ENCODE data around the gene MSS51. TPM values are rescaled to one million over a fixed set of nuclear protein-coding genes. Genes with fewer than 3 reads are reported as not detected.

MSS51 gene
- total RNA-seq (2014; rRNA removed; shearing (Covaris generic)): 0.61 and 0.86 TPM in 2 replicates

DNA sequence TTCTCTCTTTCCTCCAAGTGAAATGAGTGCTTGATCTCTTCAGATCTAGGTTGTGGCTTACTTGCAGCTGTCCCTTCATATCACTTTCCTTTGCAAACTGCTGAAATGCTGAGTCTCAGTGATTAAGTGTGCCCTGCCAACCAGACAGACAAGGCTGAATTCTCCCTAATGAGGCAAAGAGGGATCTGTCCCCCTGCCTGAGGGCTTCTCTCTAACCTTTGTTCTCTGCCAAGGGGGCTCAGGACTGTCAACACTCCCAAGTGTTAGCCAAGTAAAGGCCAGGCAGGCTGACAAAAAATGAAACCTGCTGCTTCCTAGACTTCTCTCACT is at the start of gene MSS51:
Gene MSS51 (minus strand): TSS at position 24 of the 330 bp plus-strand sequence. CDS start 5,277 bp downstream, outside the sequence.
- in situ Hi-C loops (cut with HindIII; ENCODE audit: low sequenced_read_pairs): no loop called here
- DNase-seq (ENCODE audit: low spot score): no peak

DNA sequence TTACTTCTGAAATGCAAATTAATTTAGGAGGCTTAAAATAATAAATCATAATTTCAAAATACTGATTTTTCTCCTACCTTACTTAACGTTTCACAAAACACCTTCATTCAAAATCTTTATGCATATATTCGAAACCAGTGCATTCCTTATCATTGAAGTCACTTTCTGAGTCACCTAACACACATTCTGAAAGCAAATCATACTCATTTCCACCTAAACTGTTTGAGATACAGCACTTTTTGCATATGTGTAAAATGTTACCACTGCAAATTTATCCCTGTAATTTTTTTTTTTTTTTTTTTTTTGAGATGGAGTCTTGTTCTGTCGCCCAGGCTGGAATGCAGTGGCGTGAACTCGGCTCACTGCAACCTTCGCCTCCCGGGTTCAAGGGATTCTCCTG is 46.8 kb upstream of the MSS51 start:
- no peak for DNase-seq (ENCODE audit: low spot score)
- in situ Hi-C loops (cut with HindIII; ENCODE audit: low sequenced_read_pairs): no loop called here

DNA sequence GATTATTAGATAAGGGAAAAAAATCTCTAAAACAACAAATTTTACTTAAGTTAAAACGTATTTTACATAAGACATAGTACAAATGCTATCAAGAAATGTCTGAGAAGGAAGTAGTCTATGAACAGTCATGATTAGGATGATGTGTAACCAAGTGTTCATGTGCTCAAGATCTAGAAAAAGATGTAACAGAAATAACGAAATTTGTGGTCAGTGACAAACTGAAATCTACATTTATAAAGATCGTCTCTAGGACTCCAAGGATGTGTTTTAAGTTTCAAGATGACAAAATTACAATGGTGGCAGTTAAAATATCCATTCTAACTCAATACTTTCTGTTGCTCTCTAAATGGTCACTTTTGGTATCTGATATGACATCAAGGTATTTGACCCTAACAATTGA is 45.3 kb upstream of the MSS51 start:
- no peak for DNase-seq (ENCODE audit: low spot score)
- in situ Hi-C loops (cut with HindIII; ENCODE audit: low sequenced_read_pairs): no loop called here

DNA sequence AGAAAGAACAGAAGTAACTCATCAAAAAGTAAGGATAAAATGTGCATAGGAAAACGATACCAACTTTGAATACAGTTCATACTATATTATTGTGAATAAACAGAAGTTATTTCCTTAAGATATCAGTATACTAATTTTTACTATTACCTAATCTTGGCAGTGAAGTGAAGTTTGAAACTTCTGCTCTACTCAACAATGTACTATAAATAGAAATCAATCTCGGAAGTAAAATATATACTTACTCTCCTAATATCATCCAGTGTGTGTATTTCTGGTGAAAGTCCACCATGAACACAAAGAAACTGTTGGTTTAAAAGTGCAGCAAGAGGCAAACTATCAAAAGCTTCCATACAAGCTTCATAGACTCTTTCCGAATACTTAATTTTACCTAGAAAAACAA is 37.9 kb upstream of the MSS51 start:
- no peak for DNase-seq (ENCODE audit: low spot score)
- in situ Hi-C loops (cut with HindIII; ENCODE audit: low sequenced_read_pairs): no loop called here

DNA sequence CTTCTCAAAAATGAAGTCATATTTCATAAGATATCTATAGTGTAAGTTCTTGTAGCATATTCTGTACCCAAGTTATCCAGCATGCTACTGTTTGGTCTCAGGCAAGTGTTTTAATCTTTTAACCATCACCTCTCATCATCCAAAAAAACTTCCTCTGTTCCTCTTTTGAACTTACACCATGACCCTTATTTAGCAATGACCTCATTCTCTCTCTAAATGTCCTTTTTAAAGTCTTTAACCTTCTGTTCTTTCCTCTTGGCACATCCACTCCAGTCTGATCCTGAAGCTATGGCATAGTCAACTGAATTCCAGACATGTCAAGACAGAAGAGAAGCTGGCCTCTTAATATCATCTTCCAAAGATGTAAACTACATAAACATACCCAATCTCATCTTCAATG is 36.2 kb upstream of the MSS51 start:
- in situ Hi-C loops (cut with HindIII; ENCODE audit: low sequenced_read_pairs): no loop called here
- no peak for DNase-seq (ENCODE audit: low spot score)

DNA sequence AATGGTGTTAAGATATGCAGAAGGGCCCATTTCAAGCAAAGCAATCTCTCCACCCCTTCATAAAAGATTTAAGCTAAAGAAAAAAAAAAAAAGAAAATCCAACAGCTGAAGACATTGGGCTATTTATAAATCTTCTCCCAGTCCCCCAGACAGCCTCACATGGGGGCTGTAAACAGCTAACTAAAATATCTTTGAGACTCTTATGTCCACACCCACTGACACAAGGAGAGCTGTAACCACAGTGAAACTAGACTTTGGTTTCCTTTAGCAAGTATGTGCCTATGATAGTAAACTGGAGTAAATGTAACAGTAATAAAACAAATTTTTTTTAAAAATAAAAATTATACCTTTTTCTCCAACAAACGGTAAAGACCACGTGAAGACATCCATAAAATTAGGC is 33.8 kb upstream of the MSS51 start:
- in situ Hi-C loops (cut with HindIII; ENCODE audit: low sequenced_read_pairs): no loop called here
- DNase-seq (ENCODE audit: low spot score): no peak

DNA sequence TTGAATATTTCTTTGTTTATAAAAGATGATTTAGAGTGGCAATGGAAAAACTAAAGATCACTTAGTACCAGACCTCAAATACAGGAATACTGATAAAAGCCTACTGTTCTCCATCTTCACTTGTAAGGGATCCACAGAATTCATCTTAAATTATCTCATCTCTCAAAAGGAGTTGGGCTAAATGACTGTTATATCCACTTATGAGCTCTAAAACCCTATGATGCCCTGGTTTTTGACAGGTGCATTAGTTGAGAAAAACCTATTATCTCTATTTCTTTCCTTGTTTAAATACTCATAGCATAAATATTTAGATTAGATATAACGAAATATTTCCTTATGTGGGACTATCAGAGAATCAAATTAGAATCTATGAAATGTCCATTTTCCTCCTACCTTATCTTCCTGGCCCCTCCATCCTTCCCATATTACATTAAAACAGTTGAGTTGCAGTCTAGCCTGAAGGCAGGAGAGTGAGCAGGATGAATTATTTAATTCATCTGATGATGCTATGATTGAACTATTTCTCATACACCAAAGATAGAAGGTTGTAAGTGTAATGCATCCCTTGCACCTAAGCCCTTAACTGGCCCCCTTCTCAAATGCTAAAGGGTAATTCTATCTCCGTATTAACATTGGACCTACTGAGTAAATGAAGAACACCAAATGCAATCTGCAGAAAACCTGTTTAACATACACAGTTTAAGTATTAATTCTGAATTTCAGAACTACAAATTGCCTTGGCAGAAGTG is 32.8 kb upstream of the MSS51 start:
- no peak for DNase-seq (ENCODE audit: low spot score)
- in situ Hi-C loops (cut with HindIII; ENCODE audit: low sequenced_read_pairs): no loop called here

DNA sequence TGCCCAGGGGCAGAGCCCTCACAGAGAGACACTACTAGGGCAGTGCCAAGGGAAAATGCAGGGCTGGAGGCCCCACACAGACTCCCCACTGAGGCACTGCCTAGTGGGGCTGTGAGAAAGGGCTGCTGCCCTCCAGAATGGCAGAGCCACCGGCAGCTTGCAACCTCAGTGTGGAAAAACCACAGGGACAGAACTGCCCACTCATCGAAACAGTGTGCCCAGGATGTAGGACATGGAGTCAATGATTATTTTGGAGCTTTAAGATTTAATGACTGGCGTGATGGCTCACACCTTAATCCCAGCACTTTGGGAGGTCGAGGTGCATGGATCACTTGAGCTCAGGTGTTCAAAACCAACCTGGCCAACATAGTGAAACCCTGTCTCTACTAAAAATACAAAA is 27.5 kb upstream of the MSS51 start:
- no peak for DNase-seq (ENCODE audit: low spot score)
- in situ Hi-C loops (cut with HindIII; ENCODE audit: low sequenced_read_pairs): no loop called here

DNA sequence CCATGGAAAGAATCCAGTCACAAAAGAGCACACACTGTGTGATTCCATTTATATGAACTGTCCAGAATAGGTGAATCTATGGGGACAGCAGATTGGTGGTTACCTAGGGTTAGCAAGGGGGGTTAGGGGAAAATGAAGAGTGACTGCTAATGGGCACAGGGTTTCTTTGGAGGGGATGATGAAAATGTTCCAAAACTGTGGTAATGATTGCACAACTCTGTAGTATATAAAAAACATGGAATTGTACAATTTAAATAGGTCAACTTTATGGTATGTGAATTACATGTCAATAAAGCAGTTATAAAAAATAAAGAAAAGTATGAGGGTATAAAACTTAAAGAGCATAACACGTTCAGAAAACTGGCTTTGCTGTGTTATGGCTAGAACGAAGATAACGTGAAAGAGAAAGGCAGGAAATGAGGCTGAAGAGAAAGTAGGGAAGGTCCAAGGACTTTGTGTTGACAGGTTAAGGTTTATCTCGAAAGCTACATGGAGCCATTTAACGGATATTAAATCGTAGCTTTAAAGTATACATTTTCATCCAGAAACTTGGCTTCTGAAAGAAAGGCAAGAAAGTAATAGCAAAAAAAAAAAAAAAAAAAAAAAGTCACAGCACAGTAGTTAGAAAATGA is 26.4 kb upstream of the MSS51 start:
- DNase-seq (ENCODE audit: low spot score): no peak
- in situ Hi-C loops (cut with HindIII; ENCODE audit: low sequenced_read_pairs): no loop called here

DNA sequence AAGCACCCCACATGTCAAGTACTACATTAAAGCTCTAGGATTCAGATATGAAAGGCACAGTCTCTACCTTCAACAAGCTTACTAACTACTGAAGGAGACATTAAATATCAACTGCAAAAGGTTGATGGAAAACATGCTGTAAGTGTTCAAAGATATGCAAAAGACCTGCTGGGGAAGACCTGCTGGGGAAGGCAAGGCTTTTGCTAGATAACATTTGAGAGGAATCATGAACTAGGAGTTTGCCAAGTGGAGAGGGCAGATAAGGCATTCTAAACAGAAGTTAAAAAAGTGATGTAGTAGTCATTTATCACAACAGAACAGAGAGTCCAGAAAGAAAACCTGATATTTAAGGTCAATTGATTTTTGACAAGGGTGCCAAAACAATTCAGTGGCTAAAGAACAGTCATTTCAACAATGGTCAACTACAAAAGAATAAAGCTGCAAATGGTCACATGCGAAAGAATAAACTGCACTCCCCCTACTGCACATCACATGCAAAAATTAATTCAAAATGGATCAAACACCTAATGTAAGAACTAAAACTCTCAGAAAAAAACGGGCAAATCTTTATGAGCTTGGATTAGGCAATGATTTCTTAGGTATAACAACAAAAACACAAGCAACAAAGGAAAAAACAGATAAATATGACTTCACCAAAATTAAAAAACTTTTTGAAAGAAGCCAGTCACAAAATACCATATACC is 23.0 kb upstream of the MSS51 start:
- in situ Hi-C loops (cut with HindIII; ENCODE audit: low sequenced_read_pairs): no loop called here
- DNase-seq (ENCODE audit: low spot score): no peak

DNA sequence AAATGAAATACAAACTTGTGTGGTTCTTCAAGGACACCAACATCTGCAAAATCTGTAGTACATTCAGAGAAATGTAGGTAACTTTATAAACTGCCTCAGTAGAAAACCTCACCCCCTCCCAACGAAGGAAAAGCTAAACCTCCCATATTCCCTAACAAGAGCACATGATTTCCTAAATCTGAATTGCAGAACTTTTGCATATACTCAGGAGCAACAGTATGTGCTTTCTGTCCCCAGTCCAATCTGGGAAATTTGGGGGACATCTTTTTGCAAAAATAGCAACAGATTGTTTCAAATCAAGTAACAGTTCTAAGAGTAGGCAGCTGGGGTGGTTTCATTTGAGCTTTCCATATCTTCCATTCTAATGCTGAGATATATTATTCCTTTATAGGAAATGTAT is 15.8 kb upstream of the MSS51 start:
- in situ Hi-C loops (cut with HindIII; ENCODE audit: low sequenced_read_pairs): no loop called here

DNA sequence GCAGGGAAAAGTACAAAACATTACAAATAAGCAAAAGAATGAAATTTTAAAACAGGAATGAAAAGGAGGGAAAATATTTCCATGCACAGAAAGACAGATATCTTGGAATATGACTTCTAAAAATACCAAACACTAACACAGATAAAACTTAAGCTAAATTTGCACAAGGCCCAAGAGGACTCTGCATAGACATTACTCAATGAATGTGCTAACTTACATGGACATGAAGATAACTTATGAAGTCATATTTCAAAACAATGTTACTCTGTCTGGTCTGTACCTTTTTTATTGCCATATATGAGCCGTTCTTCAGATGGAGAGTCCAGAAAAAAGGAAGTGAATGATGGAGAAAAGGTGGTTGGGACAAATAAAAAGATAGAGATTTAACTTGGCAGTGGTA is 15.0 kb upstream of the MSS51 start:
- in situ Hi-C loops (cut with HindIII; ENCODE audit: low sequenced_read_pairs): no loop called here
- no peak for DNase-seq (ENCODE audit: low spot score)

More for the DNA sequence above, 15.8 kb upstream of the MSS51 start:
- DNase-seq (ENCODE audit: low spot score): no peak

DNA sequence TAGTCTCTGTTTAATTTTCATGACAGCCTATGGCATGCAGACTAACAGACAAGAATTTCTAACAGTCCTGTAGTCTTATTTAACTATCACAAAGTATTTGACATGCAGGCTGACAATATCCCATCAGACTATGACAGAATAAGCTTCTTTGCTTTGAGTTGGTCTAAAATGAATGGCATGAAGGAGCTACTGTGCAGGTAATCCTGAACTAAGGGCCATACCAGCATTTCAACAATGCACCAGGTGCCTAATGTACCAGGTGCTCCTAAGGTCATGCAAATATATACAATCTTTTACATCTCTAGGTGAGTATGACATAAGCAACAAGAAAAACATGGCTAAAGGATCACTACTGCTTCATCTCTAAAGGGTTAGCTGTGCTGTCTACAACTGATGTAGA is 13.6 kb upstream of the MSS51 start:
- DNase-seq (ENCODE audit: low spot score): no peak
- in situ Hi-C loops (cut with HindIII; ENCODE audit: low sequenced_read_pairs): no loop called here

DNA sequence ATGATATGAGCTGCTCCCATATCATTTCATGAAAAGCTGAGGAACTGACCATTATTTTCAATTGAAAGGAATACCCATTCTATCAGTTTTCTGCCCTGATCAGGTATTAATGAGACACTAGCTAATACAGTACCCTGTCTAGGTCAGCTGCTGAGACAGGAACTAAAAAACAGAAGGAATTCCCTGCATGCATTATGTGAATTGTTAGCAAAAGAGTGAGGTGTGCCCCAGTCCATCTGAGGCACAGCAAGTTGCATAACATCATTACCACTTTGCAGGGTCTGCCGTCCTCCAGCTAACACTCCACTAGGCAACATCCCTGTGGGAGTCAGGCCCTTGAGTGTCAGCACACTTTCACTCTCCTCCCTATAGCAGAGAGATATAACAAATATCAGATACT is 11.1 kb upstream of the MSS51 start:
- no peak for DNase-seq (ENCODE audit: low spot score)
- in situ Hi-C loops (cut with HindIII; ENCODE audit: low sequenced_read_pairs): no loop called here

DNA sequence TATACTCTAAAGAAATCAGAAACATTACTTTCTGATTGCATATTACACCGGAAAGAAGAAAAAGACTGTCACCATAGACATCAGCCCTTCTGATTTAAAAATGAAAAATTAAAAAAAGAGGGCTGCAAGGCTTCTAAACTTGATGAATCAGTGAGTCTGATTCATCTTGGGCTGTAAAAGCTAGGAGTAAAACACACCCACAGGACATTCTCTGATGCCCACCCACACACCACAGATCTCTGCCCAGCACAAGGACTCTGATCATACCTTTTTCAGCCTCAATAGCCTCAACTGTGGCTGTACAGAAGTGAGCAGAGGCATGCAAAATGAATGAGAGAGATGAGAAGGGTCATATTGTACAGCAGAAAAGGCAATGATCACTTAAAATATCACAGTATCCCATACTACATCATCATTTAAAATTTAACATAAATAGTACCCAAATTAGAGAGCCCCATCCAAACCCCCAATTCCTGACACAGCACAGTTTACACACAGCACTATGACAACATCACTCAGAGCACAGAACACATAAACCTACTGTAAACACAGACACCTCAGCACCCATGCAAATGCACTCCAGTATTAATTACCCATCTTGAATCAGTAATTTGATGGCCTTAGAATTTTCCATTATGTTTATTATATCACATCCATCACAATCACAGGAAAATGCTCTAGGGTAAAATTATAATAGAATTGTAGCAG is 6.4 kb upstream of the MSS51 start:
- in situ Hi-C loops (cut with HindIII; ENCODE audit: low sequenced_read_pairs): no loop called here
- no peak for DNase-seq (ENCODE audit: low spot score)

DNA sequence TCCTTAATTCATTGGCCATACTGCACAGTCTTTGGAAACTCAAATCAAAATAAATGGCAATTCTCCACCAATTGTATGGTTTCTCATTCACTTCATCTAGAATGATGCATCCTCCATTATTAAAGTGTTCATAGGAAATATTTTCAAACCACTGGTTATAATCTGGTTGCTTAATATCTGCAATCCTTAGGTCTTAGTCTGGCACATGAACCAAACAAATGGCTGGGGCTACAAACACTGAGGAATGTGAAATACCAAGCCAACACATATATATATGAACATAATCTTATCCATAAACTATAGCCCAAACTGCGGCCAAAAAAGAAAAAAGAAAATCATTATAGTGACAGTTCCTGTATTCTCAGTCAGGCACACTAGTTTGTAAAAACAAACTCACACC is 5.7 kb upstream of the MSS51 start:
- no peak for DNase-seq (ENCODE audit: low spot score)
- in situ Hi-C loops (cut with HindIII; ENCODE audit: low sequenced_read_pairs): no loop called here

DNA sequence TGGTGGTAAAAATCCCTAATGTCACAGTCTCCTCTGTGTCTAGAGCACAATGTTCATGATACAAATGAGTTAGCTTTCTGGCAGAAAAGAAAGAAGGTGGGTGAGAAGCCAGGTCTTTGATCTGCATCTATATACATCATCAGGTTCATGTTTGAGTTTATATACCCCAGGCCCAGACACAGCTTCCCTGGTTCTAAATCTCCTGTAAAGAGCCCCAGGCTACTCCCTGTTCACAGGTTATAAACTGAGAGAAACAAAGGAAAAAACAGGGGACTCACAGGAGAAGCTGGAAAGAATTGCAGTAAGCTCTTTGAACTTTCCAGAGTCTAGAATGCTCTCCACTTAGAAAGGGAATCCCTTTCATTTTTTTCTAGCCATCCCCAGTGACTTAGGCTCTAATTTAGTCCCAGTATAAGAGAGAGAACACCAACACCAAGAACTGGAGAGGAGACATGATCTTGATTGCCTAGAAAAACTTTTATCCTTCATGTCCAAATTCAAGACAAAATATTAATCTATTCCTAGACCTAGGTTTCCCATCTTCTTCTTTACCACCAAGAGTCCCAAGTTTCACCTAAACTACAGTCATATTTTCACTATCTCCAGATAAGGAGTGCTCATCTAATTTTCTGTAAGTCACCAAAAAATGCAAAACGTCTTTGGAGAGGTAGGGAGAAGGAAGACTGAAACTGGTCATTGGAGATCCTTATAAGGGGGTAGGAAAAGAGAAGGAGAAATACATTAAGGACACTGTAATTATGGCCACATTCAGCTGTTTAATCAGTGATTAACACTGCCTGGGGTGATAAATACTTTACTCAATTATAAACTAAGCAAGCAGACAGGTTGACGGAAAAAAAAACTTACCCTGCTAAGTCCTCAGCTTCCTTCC is 469 bp downstream of the MSS51 start:
- no peak for DNase-seq (ENCODE audit: low spot score)
- in situ Hi-C loops (cut with HindIII; ENCODE audit: low sequenced_read_pairs): no loop called here

DNA sequence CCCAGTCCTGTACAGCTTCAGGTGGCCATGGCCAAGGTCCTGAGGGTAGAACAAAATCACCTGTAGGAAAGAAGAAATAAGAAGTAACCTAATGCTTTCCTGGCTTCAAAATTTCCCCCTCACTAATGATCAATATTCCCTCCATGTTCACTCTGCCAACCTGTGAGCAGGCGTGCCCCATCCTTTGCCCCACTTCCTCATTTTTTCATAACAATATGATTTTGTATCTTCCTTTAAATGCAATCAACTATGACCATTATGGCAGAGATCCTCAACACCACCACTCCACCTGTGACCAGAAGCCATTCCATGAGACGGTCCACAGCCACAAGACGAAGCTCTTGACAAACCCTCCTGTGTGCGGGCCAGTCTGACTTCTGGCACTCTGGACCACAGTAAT is 7.0 kb downstream of the MSS51 start:
- DNase-seq (ENCODE audit: low spot score): no peak
- in situ Hi-C loops (cut with HindIII; ENCODE audit: low sequenced_read_pairs): no loop called here

DNA sequence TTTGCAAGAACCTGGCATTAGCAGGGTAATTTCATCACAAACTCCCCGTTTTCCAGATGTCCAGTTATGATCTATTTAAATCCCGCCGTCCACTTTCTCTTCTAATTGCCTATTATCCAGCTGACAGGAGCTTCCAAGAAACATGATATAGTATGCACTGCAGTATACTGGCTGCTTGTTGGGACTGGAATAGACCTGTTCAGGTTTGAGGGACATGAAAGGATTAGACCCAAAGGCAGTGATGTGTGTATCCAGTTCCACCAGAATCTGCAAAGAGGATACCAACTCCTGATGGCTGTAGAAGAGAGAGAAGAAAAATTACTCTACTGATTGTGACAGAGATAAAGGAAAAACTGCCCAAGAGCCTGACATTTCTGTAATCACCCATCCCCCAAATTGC is 8.9 kb downstream of the MSS51 start:
- DNase-seq (ENCODE audit: low spot score): no peak
- in situ Hi-C loops (cut with HindIII; ENCODE audit: low sequenced_read_pairs): no loop called here

Measured in G401 (cell line).